ENCODE measurements around the gene ADAT1. TPM values are rescaled to one million over a fixed set of nuclear protein-coding genes. Genes with fewer than 3 reads are reported as not detected.

ADAT1 gene
- total and polyA plus RNA-seq, 2 of the 8 experiments (the other 6 are each of a cell fraction or from before 2014, with no cell fraction given), result 30.7 to 44.7 TPM

DNA sequence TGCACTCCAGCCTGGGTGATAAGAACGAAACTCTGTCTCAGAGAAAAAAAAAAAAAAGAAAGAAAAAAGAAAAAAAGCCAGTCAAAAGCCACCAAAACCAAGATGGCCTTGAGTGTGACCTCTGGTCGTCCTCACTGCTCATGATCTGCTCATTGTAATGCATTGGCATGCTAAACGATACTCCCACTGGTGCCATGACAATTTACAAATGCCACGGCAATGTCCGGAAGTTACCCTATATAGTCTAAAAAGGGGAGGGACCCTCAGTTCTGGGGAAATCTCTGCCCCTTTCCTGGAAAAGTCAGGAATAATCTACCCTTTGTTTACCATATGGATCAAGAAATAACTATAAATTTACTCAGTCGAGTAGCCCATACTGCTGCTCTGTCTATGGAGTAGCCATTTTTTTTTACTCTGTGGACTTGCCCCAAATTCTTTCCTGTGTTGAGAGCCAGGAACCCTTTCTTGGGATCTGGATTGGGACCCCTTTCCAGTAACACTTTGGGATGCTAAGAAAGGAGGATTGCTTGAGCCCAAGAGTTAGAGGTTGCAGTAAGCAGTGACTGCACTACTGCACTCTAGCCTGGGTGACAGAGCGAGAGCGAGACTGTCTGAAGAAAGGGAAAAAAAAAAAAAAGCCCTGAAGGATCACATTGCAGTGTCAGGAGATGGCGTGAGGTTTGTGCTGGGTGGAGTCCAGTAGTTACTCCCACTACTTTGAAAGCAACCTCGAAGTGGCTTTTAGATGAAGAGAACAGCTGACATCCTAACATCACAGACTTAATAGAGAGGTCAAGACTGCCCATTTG, 63.3 kb downstream of the ADAT1 start (continued):
- TF ChIP-seq, protein P1, sequence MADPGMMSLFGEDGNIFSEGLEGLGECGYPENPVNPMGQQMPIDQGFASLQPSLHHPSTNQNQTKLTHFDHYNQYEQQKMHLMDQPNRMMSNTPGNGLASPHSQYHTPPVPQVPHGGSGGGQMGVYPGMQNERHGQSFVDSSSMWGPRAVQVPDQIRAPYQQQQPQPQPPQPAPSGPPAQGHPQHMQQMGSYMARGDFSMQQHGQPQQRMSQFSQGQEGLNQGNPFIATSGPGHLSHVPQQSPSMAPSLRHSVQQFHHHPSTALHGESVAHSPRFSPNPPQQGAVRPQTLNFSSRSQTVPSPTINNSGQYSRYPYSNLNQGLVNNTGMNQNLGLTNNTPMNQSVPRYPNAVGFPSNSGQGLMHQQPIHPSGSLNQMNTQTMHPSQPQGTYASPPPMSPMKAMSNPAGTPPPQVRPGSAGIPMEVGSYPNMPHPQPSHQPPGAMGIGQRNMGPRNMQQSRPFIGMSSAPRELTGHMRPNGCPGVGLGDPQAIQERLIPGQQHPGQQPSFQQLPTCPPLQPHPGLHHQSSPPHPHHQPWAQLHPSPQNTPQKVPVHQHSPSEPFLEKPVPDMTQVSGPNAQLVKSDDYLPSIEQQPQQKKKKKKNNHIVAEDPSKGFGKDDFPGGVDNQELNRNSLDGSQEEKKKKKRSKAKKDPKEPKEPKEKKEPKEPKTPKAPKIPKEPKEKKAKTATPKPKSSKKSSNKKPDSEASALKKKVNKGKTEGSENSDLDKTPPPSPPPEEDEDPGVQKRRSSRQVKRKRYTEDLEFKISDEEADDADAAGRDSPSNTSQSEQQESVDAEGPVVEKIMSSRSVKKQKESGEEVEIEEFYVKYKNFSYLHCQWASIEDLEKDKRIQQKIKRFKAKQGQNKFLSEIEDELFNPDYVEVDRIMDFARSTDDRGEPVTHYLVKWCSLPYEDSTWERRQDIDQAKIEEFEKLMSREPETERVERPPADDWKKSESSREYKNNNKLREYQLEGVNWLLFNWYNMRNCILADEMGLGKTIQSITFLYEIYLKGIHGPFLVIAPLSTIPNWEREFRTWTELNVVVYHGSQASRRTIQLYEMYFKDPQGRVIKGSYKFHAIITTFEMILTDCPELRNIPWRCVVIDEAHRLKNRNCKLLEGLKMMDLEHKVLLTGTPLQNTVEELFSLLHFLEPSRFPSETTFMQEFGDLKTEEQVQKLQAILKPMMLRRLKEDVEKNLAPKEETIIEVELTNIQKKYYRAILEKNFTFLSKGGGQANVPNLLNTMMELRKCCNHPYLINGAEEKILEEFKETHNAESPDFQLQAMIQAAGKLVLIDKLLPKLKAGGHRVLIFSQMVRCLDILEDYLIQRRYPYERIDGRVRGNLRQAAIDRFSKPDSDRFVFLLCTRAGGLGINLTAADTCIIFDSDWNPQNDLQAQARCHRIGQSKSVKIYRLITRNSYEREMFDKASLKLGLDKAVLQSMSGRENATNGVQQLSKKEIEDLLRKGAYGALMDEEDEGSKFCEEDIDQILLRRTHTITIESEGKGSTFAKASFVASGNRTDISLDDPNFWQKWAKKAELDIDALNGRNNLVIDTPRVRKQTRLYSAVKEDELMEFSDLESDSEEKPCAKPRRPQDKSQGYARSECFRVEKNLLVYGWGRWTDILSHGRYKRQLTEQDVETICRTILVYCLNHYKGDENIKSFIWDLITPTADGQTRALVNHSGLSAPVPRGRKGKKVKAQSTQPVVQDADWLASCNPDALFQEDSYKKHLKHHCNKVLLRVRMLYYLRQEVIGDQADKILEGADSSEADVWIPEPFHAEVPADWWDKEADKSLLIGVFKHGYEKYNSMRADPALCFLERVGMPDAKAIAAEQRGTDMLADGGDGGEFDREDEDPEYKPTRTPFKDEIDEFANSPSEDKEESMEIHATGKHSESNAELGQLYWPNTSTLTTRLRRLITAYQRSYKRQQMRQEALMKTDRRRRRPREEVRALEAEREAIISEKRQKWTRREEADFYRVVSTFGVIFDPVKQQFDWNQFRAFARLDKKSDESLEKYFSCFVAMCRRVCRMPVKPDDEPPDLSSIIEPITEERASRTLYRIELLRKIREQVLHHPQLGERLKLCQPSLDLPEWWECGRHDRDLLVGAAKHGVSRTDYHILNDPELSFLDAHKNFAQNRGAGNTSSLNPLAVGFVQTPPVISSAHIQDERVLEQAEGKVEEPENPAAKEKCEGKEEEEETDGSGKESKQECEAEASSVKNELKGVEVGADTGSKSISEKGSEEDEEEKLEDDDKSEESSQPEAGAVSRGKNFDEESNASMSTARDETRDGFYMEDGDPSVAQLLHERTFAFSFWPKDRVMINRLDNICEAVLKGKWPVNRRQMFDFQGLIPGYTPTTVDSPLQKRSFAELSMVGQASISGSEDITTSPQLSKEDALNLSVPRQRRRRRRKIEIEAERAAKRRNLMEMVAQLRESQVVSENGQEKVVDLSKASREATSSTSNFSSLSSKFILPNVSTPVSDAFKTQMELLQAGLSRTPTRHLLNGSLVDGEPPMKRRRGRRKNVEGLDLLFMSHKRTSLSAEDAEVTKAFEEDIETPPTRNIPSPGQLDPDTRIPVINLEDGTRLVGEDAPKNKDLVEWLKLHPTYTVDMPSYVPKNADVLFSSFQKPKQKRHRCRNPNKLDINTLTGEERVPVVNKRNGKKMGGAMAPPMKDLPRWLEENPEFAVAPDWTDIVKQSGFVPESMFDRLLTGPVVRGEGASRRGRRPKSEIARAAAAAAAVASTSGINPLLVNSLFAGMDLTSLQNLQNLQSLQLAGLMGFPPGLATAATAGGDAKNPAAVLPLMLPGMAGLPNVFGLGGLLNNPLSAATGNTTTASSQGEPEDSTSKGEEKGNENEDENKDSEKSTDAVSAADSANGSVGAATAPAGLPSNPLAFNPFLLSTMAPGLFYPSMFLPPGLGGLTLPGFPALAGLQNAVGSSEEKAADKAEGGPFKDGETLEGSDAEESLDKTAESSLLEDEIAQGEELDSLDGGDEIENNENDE (IDR thresholded peaks at IDR 0.05; ENCODE audit: insufficient replicate concordance, low read length), result no peak
- TF ChIP-seq CHD1 (IDR thresholded peaks at IDR 0.05; ENCODE audit: low read depth, low read length), result no peak

All from H1 (cell line).